Measurements from ENCODE around the gene PASK. TPM values are rescaled to one million over a fixed set of nuclear protein-coding genes. Genes with fewer than 3 reads are reported as not detected.

The PASK gene
- total and polyA plus RNA-seq, 2 experiments from 2014 or later: 2.5 to 8.8 TPM

DNA sequence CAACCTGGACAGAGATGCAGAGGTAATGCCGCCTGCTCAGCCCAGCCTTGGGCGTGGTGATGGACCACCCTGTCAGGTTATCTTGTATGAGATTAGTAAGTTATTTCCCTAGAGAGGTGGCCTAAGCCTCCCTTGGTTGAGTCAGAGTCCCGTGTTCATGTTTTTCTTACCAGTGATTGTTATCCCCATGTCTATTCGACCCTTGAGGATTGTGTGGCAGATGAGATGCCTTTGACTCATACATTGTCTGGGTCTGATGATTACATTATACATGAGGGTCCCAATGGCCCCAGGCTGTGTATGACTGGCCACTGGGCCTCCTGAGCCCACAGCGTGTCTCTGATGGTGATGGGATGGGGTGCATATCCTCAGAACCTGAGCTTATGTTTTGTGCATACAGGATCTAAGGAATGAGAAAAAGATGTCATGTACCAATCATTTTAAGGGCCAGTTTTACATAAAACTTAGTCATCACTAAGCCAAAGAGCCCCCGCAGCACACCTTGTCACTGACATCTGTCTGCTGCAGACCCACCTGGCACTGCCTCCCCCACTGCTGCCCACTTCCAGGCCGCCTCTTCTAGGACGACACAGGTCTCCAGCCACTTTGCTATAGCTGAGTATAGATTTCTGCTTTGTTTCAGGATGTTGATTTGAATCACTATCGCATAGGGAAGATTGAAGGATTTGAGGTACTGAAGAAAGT lies 8.7 kb upstream of the PASK start:
- 96% methylated on average over 9 of the region's 9 CpGs for WGBS (ENCODE audit: low lambda C conversion rate, missing lambda C conversion rate)
- Histone ChIP-seq H3K27me3 (no peaks in the 10 kb centered on the region), H3K79me2 (no peaks in the 10 kb centered on the region), H2AFZ (no peak overlapping the region), H4K20me1 (ENCODE audit: insufficient read depth, poor library complexity, severe bottlenecking) (no peaks in the 10 kb centered on the region), H3K27ac (no peak overlapping the region), H3K4me3 (no peak overlapping the region), H3K9me3 (ENCODE audit: low read depth) (no peaks in the 10 kb centered on the region), H3K9me2 (replicated peaks; ENCODE audit: insufficient read depth) (no peaks in the 10 kb centered on the region), H3K4me2 (no peak overlapping the region), H3K4me1 (ENCODE audit: insufficient read depth) (no peaks in the 10 kb centered on the region), H3K36me3 (replicated peaks; ENCODE audit: insufficient read depth, low read depth) (no peaks in the 10 kb centered on the region)
- DNase-seq (ENCODE audit: low spot score): no peak
- TF ChIP-seq EZH2phosphoT487 (IDR thresholded peaks at IDR 0.05; ENCODE audit: low read depth, severe bottlenecking, unreplicated experiment): no peak

DNA sequence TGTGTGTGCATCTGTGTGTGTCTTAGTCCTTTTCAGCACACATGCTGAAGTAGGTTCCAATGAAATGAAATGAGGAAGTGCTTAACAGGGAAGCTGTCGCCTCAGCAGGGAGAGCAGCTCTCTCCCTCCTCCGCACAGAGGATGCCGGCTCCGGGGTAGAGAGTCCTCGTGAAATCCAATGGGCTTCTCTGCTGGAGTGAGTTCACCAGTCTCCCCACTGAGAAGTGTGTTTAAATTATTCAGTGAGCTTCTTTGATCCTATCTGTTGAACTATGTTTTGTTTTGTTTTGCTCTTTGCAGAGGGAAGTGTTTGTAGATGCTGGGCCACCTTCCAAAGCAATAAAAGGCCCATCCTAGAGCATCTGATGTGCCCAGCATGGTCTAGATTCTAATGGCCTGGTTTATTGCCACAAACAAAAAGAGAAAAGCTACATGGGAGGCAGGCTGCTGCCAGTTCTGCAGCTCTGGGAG lies 7.7 kb upstream of the PASK start:
- no peaks in the 10 kb centered on the region for H3K27me3 ChIP-seq
- no peaks in the 10 kb centered on the region for H3K9me3 ChIP-seq (ENCODE audit: low read depth)
- 63% methylated on average over 5 of the region's 5 CpGs for WGBS (ENCODE audit: low lambda C conversion rate, missing lambda C conversion rate)
- H2AFZ ChIP-seq: no peak overlapping the region
- H3K79me2 ChIP-seq: no peaks in the 10 kb centered on the region
- H4K20me1 ChIP-seq (ENCODE audit: insufficient read depth, poor library complexity, severe bottlenecking): no peaks in the 10 kb centered on the region
- H3K9me2 ChIP-seq (replicated peaks; ENCODE audit: insufficient read depth): no peaks in the 10 kb centered on the region
- H3K4me2 ChIP-seq: no peak overlapping the region
- H3K4me1 ChIP-seq (ENCODE audit: insufficient read depth): no peaks in the 10 kb centered on the region
- TF ChIP-seq EZH2phosphoT487 (IDR thresholded peaks at IDR 0.05; ENCODE audit: low read depth, severe bottlenecking, unreplicated experiment) (no peak), EZH2 (IDR thresholded peaks at IDR 0.05; ENCODE audit: borderline replicate concordance) (no peak), CTCF (IDR thresholded peaks at IDR 0.05; ENCODE audit: poor library complexity) (no peak)
- no peak for DNase-seq (ENCODE audit: low spot score)
- no peaks in the 10 kb centered on the region for H3K36me3 ChIP-seq (replicated peaks; ENCODE audit: insufficient read depth, low read depth)
- H3K4me3 ChIP-seq: no peak overlapping the region
- no peak overlapping the region for H3K27ac ChIP-seq

GRCh38 chr2:241155936-241156335 lies 6.7 kb upstream of the PASK start:
- Histone ChIP-seq H3K36me3 (replicated peaks; ENCODE audit: insufficient read depth, low read depth) (no peaks in the 10 kb centered on the region), H3K9me3 (ENCODE audit: low read depth) (no peaks in the 10 kb centered on the region), H3K4me2 (no peak overlapping the region), H3K79me2 (peaks cover 5% of the 10 kb centered on the region), H3K4me1 (ENCODE audit: insufficient read depth) (no peaks in the 10 kb centered on the region), H3K9me2 (replicated peaks; ENCODE audit: insufficient read depth) (no peaks in the 10 kb centered on the region), H3K27me3 (no peaks in the 10 kb centered on the region), H3K27ac (no peak overlapping the region), H4K20me1 (ENCODE audit: insufficient read depth, poor library complexity, severe bottlenecking) (no peaks in the 10 kb centered on the region), H3K4me3 (no peak overlapping the region), H2AFZ (no peak overlapping the region)
- no peak for DNase-seq (ENCODE audit: low spot score)
- TF ChIP-seq EZH2 (IDR thresholded peaks at IDR 0.05; ENCODE audit: borderline replicate concordance): no peak
- WGBS (ENCODE audit: low lambda C conversion rate, missing lambda C conversion rate): 75% methylated on average over 1 of the region's 1 CpG

DNA sequence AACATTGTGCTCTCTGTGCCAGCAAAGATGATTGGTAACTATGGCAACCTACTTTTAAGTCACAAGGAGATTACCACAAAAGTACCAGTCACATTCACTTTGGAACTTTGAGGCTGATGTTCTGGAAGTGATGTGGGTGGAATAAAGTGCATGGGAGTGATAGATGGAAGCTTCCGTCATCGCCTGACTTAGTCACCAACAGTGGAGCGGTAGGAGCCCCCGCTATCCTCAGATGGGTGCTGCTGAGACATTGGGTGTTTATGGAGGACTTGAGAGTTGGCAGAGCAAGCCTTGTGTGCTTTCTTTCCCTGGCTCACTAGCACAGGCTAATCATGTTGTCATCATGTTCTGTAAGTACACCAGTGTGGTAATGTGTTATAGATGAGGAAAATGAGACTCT lies 5.6 kb upstream of the PASK start:
- no peak for DNase-seq (ENCODE audit: low spot score)
- H3K27me3 ChIP-seq: no peaks in the 10 kb centered on the region
- 97% methylated on average over 4 of the region's 4 CpGs for WGBS (ENCODE audit: low lambda C conversion rate, missing lambda C conversion rate)

More for the DNA sequence above, 5.6 kb upstream of the PASK start:
- no peak overlapping the region for H3K4me3 ChIP-seq
- no peaks in the 10 kb centered on the region for H3K36me3 ChIP-seq (replicated peaks; ENCODE audit: insufficient read depth, low read depth)
- H3K4me2 ChIP-seq: no peak overlapping the region
- peaks cover 6% of the 10 kb centered on the region for H3K79me2 ChIP-seq
- H3K4me1 ChIP-seq (ENCODE audit: insufficient read depth): no peaks in the 10 kb centered on the region
- no peaks in the 10 kb centered on the region for H3K9me2 ChIP-seq (replicated peaks; ENCODE audit: insufficient read depth)
- no peaks in the 10 kb centered on the region for H3K9me3 ChIP-seq (ENCODE audit: low read depth)
- TF ChIP-seq EZH2phosphoT487 (IDR thresholded peaks at IDR 0.05; ENCODE audit: low read depth, severe bottlenecking, unreplicated experiment) (no peak), EZH2 (IDR thresholded peaks at IDR 0.05; ENCODE audit: borderline replicate concordance) (no peak), CTCF (IDR thresholded peaks at IDR 0.05; ENCODE audit: poor library complexity) (no peak)
- H2AFZ ChIP-seq: no peak overlapping the region
- H4K20me1 ChIP-seq (ENCODE audit: insufficient read depth, poor library complexity, severe bottlenecking): no peaks in the 10 kb centered on the region
- no peak overlapping the region for H3K27ac ChIP-seq

All from hepatocyte (in vitro differentiated cells).